T-helper 1 cell (primary cell): ENCODE measurements around the gene HHEX.
"Not testable (repeated sequence)": the region's sequence is repeated elsewhere in the genome, so short reads cannot be mapped to it uniquely, and the experiment has no call there.

Experiments
- DNase-seq, 5 donors: peaks; one replicate each; pipeline ENCODE4 v3.0.0-alpha.2; 2012 to 2020

HHEX gene

GRCh38 chr10:92737484-92737883, 47.7 kb downstream of the HHEX start:
- DNase-seq = no peak

- no peak for DNase-seq
Measured at GRCh38 chr10:92740762-92741161, 51.0 kb downstream of the HHEX start.

- not testable (repeated sequence) for DNase-seq
Measured at GRCh38 chr10:92741741-92742140, 52.0 kb downstream of the HHEX start.

GRCh38 chr10:92742331-92743228, 52.8 kb downstream of the HHEX start:
- no peak for DNase-seq
